D721Med (cell line): ENCODE results near the gene CFAP52.
"Not testable (repeated sequence)": the region's sequence is repeated elsewhere in the genome, so short reads cannot be mapped to it uniquely, and the experiment has no call there.

Experiments
- DNase-seq: peaks from one replicate; pipeline ENCODE4 v3.0.0; 2011; ENCODE audit warnings: low spot score; ENCODE audit not compliant: insufficient read length
- FAIRE-seq: peaks from 2 replicates; lab custom pipeline; 2011; peaks lifted over from hg19 to GRCh38; lab: Jason Lieb, UNC
- CTCF ChIP-seq: IDR thresholded peaks from 2 replicates; pipeline ENCODE4 v1.5.1; 2012; ENCODE audit warnings: mild to moderate bottlenecking, control low read depth; ENCODE audit not compliant: insufficient read depth; ENCODE audit errors: missing control alignments

CFAP52 gene

GRCh38 chr17:9568957-9569588 is 7.4 kb upstream of the CFAP52 start:
- no peak for TF ChIP-seq CTCF
- FAIRE-seq (no peak), DNase-seq (no peak)

GRCh38 chr17:9571201-9571600 is 5.2 kb upstream of the CFAP52 start:
- FAIRE-seq (no peak), DNase-seq (no peak)

GRCh38 chr17:9575381-9576101 is 901 bp upstream of the CFAP52 start, which contains the start of gene STX8:
STX8 (minus strand) TSS chr17:9575820; CDS start chr17:9575808, 12 bp downstream.
- FAIRE-seq (no peak), DNase-seq (peak; percentile 26)
- no peak for TF ChIP-seq CTCF

More at GRCh38 chr17:9571201-9571600, 5.2 kb upstream of the CFAP52 start:
- TF ChIP-seq CTCF = no peak

GRCh38 chr17:9577373-9577709 is 899 bp downstream of the CFAP52 start:
- FAIRE-seq (no peak), DNase-seq (no peak)
- no peak for TF ChIP-seq CTCF

GRCh38 chr17:9587969-9588656 is 11.7 kb downstream of the CFAP52 start:
- no peak for FAIRE-seq
- TF ChIP-seq CTCF = no peak
- DNase-seq = no peak

- FAIRE-seq (no peak), DNase-seq (no peak)
- no peak for TF ChIP-seq CTCF
Observed at GRCh38 chr17:9594065-9594464, 17.6 kb downstream of the CFAP52 start.

GRCh38 chr17:9597638-9598037 is 21.2 kb downstream of the CFAP52 start:
- not testable (repeated sequence) for FAIRE-seq, DNase-seq
